Mesenchymal stem cell (in vitro differentiated cells and primary cell): Measurements from ENCODE around the gene ZNF799. TPM values are rescaled to one million over a fixed set of nuclear protein-coding genes. Genes with fewer than 3 reads are reported as not detected.

ENCODE experiments used
- DNase-seq: peaks from one replicate; pipeline ENCODE4 v3.0.0-alpha.2; 2013
- H2AFZ ChIP-seq: one replicate; pipeline ENCODE4 v1.6.1; 2013; ENCODE audit warnings: low read depth, mild to moderate bottlenecking, control low read depth, inconsistent platforms, low read length, moderate library complexity
- H2AK5ac ChIP-seq: 2 replicates; pipeline ENCODE4 v1.6.1; 2013; ENCODE audit warnings: low read length, moderate library complexity, mild to moderate bottlenecking, inconsistent platforms; ENCODE audit not compliant: severe bottlenecking
- H2BK120ac ChIP-seq: one replicate; pipeline ENCODE4 v1.6.1; 2013; ENCODE audit warnings: low read depth, mild to moderate bottlenecking, inconsistent platforms, low read length, moderate library complexity
- H2BK12ac ChIP-seq, 2 experiments: one replicate each; pipeline ENCODE4 v1.6.1; 2013; ENCODE audit warnings: inconsistent platforms in 2 of 2, low read length in 2 of 2, mild to moderate bottlenecking in 2 of 2, moderate library complexity in 2 of 2, control low read depth in 1 of 2
- H2BK15ac ChIP-seq: one replicate; pipeline ENCODE4 v1.6.1; 2013; ENCODE audit warnings: mild to moderate bottlenecking, low read depth, inconsistent platforms; ENCODE audit not compliant: poor library complexity, severe bottlenecking
- H2BK5ac ChIP-seq: 2 replicates; pipeline ENCODE4 v1.6.1; 2013; ENCODE audit warnings: low read depth, mild to moderate bottlenecking, low read length, control low read depth, inconsistent platforms; ENCODE audit not compliant: poor library complexity, severe bottlenecking
- H3K14ac ChIP-seq, 2 experiments: one replicate each; pipeline ENCODE4 v1.6.1; 2013; ENCODE audit warnings: inconsistent platforms in 2 of 2, low read length in 2 of 2, control low read depth in 1 of 2, mild to moderate bottlenecking in 1 of 2, moderate library complexity in 1 of 2
- H3K18ac ChIP-seq, 2 experiments: one replicate each; pipeline ENCODE4 v1.6.1; 2013; ENCODE audit warnings: inconsistent platforms in 2 of 2, low read length in 2 of 2, control low read depth in 1 of 2, low read depth in 1 of 2, mild to moderate bottlenecking in 1 of 2
- H3K23ac ChIP-seq, 2 experiments: one replicate each; pipeline ENCODE4 v1.6.1; 2013; ENCODE audit warnings: inconsistent platforms in 2 of 2, low read length in 2 of 2, mild to moderate bottlenecking in 2 of 2, moderate library complexity in 2 of 2, control low read depth in 1 of 2
- H3K27ac ChIP-seq: 2 replicates; pipeline ENCODE4 v1.5.1; 2013; ENCODE audit warnings: mild to moderate bottlenecking, moderate library complexity, low read length, control low read depth, inconsistent platforms; ENCODE audit not compliant: poor library complexity, severe bottlenecking
- H3K27me3 ChIP-seq, 2 experiments: 2 replicates each; pipeline versions ENCODE4 v1.6.1 to v1.7.0; 2013; ENCODE audit warnings: low read length in 2 of 2, mild to moderate bottlenecking in 2 of 2, moderate library complexity in 2 of 2, control low read depth in 1 of 2, inconsistent platforms in 1 of 2; ENCODE audit not compliant: control insufficient read depth in 1 of 2, insufficient read depth in 1 of 2
- H3K36me3 ChIP-seq, 2 experiments: 2 replicates each; pipeline versions ENCODE4 v1.6.1 to v1.7.0; 2013; ENCODE audit warnings: low read length in 2 of 2, control low read depth in 1 of 2, inconsistent platforms in 1 of 2, low read depth in 1 of 2, mild to moderate bottlenecking in 1 of 2; ENCODE audit not compliant: insufficient read depth in 2 of 2, control insufficient read depth in 1 of 2
- H3K4ac ChIP-seq, 2 experiments: one replicate each; pipeline ENCODE4 v1.6.1; 2013; ENCODE audit warnings: inconsistent platforms in 2 of 2, low read length in 2 of 2, mild to moderate bottlenecking in 2 of 2, moderate library complexity in 2 of 2, control low read depth in 1 of 2, low read depth in 1 of 2
- H3K4me1 ChIP-seq: 2 replicates; pipeline ENCODE4 v1.6.1; 2013; ENCODE audit warnings: low read depth, low read length, control low read depth; ENCODE audit not compliant: control insufficient read depth, insufficient read depth
- H3K4me2 ChIP-seq: 2 replicates; pipeline ENCODE4 v1.6.1; 2013; ENCODE audit warnings: low read length, mild to moderate bottlenecking, inconsistent platforms; ENCODE audit not compliant: poor library complexity, severe bottlenecking
- H3K4me3 ChIP-seq, 2 experiments: 2 replicates each; pipeline versions ENCODE4 v1.5.1 to v1.7.0; 2013; ENCODE audit warnings: low read length in 2 of 2, mild to moderate bottlenecking in 2 of 2, control low read depth in 1 of 2, low read depth in 1 of 2; ENCODE audit not compliant: insufficient read depth in 1 of 2
- H3K79me1 ChIP-seq: replicated peaks from 2 replicates; pipeline ENCODE4 v1.6.1; 2013; ENCODE audit warnings: mild to moderate bottlenecking, control low read depth, low read length, inconsistent platforms; ENCODE audit not compliant: poor library complexity, severe bottlenecking
- H3K9ac ChIP-seq: 2 replicates; pipeline ENCODE4 v1.7.0; 2013; ENCODE audit warnings: mild to moderate bottlenecking, low read length, moderate library complexity
- H3K9me3 ChIP-seq: 2 replicates; pipeline ENCODE4 v1.7.0; 2013; ENCODE audit warnings: mild to moderate bottlenecking, low read length; ENCODE audit not compliant: control insufficient read depth
- H4K8ac ChIP-seq: one replicate; pipeline ENCODE4 v1.6.1; 2013; ENCODE audit warnings: inconsistent platforms, mild to moderate bottlenecking, low read length, moderate library complexity
- H4K91ac ChIP-seq: one replicate; pipeline ENCODE4 v1.6.1; 2013; ENCODE audit warnings: mild to moderate bottlenecking, low read length, inconsistent platforms
- WGBS: methylation state at CpG from one replicate; pipeline ENCODE4 v1.1.7; 2013; ENCODE audit warnings: mixed read lengths; 5-methylcytosine and 5-hydroxymethylcytosine counted together
- polyA plus RNA-seq, 2 experiments: library from polyadenylated mRNA; stranded (reverse); fragments of 200-250 nt; gene quantifications; one replicate each; pipeline ENCODE4 v1.2.3, GENCODE V29; 2013

ZNF799 gene
- 0.97 TPM for polyA plus RNA-seq (2013, experiment 1 of 2)
- polyA plus RNA-seq (2013, experiment 2 of 2) = 0.89 TPM

- Histone ChIP-seq H2AFZ (peak within 1 kb of the TSS; percentile 83), H3K4me1 (no peaks in the 10 kb centered on the region), H3K27me3 (no peaks in the 10 kb centered on the region), H4K8ac (peak within 1 kb of the TSS; percentile 37), H4K91ac (no peak within 1 kb of the TSS), H3K9me3 (peaks cover 9% of the 10 kb centered on the region), H3K4me2 (peak within 1 kb of the TSS; percentile 86), H2BK15ac (no peak within 1 kb of the TSS), H3K23ac (peak within 1 kb of the TSS in 1 of 2 experiments; percentile 9), H3K18ac (peak within 1 kb of the TSS; percentile 17 to 44), H2AK5ac (no peak within 1 kb of the TSS), H3K27ac (peak within 1 kb of the TSS; percentile 88), H3K14ac (no peak within 1 kb of the TSS), H3K9ac (peak within 1 kb of the TSS; percentile 87), H3K4ac (no peak within 1 kb of the TSS), H2BK5ac (no peak within 1 kb of the TSS), H3K79me1 (peaks cover 2% of the 10 kb centered on the region), H2BK12ac (no peak within 1 kb of the TSS), H2BK120ac (no peak within 1 kb of the TSS), H3K4me3 (peak within 1 kb of the TSS; percentile 80 to 89), H3K36me3 (no peaks in the 10 kb centered on the region)
- WGBS = under 1% methylated on average over 61 of the region's 71 CpGs
- peak; percentile 96 for DNase-seq
Observed at GRCh38 chr19:12400633-12401502, at the start of gene ZNF799. Gene ZNF799, minus strand, starts transcription at chr19:12401271. Its CDS starts 201 bp downstream, at chr19:12401070.

DNA sequence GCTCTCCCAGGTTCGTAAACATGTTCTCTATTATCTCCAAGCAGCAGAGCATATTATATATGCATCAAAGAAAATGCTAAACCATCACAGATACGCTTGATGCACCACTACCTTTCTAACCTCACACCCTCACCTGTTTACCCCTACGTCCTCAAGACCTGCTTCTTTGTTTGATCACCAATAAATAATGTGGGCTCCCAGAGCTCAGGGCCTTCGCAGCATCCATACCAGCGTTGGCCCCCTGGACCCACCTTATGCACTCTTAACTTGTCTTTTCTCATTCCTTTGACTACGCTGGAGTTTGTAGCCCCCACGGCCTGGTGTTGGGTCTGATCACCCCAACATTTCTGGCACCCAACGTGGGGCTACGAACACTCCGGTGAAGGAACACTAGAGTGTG lies 49.8 kb upstream of the ZNF799 start:
- H3K9ac ChIP-seq = no peak overlapping the region
- H3K14ac ChIP-seq = no peak overlapping the region
- H3K4ac ChIP-seq = no peak overlapping the region
- 62% methylated on average over 10 of the region's 10 CpGs for WGBS
- no peak overlapping the region for H2AK5ac ChIP-seq
- DNase-seq = no peak
- no peak overlapping the region for H3K4me2 ChIP-seq
- H3K4me1 ChIP-seq = no peaks in the 10 kb centered on the region
- H3K36me3 ChIP-seq = no peaks in the 10 kb centered on the region
- H3K4me3 ChIP-seq = peak overlapping the region in 1 of 2 experiments; percentile 13
- no peak overlapping the region for H3K27ac ChIP-seq
- peaks cover 78% of the 10 kb centered on the region for H3K9me3 ChIP-seq
- H2BK12ac ChIP-seq = no peak overlapping the region
- no peak overlapping the region for H3K18ac ChIP-seq
- H4K8ac ChIP-seq = no peak overlapping the region
- H3K27me3 ChIP-seq = no peaks in the 10 kb centered on the region
- no peak overlapping the region for H4K91ac ChIP-seq
- H2BK15ac ChIP-seq = no peak overlapping the region
- H2AFZ ChIP-seq = no peak overlapping the region
- H3K79me1 ChIP-seq = no peaks in the 10 kb centered on the region
- H2BK5ac ChIP-seq = no peak overlapping the region
- H3K23ac ChIP-seq = no peak overlapping the region
- H2BK120ac ChIP-seq = no peak overlapping the region

DNA sequence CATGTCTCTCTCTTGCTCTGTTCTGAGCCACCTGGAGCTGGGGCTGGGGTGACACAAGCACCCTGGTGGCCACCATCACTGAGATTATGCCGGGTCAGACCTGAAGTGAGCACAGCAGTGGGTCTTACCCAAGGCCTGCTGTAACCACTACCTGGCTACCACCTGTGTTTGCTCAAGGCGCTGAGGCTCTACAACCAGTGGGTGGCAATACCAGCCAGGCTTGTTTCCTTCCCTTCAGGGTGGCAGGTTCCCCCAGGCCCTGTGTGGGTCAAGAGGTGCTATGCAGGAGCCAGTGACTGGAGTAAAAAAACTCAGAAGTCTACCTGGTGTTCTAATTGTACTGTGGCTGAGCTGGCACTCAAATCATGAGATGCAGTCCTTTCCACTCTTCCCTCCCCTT lies 47.7 kb upstream of the ZNF799 start:
- DNase-seq = no peak
- Histone ChIP-seq H3K36me3 (no peaks in the 10 kb centered on the region), H3K9me3 (peaks cover 68% of the 10 kb centered on the region), H4K91ac (no peak overlapping the region), H3K4ac (no peak overlapping the region), H2AFZ (no peak overlapping the region), H2BK5ac (no peak overlapping the region), H3K4me3 (peak overlapping the region in 1 of 2 experiments; percentile 37), H3K27ac (no peak overlapping the region), H3K79me1 (no peaks in the 10 kb centered on the region), H3K18ac (no peak overlapping the region), H2AK5ac (no peak overlapping the region), H2BK12ac (no peak overlapping the region), H2BK15ac (no peak overlapping the region), H3K14ac (no peak overlapping the region), H3K23ac (no peak overlapping the region), H2BK120ac (no peak overlapping the region), H3K9ac (no peak overlapping the region), H3K4me2 (no peak overlapping the region), H4K8ac (no peak overlapping the region), H3K4me1 (no peaks in the 10 kb centered on the region), H3K27me3 (no peaks in the 10 kb centered on the region)
- 44% methylated on average over 2 of the region's 2 CpGs for WGBS

DNA sequence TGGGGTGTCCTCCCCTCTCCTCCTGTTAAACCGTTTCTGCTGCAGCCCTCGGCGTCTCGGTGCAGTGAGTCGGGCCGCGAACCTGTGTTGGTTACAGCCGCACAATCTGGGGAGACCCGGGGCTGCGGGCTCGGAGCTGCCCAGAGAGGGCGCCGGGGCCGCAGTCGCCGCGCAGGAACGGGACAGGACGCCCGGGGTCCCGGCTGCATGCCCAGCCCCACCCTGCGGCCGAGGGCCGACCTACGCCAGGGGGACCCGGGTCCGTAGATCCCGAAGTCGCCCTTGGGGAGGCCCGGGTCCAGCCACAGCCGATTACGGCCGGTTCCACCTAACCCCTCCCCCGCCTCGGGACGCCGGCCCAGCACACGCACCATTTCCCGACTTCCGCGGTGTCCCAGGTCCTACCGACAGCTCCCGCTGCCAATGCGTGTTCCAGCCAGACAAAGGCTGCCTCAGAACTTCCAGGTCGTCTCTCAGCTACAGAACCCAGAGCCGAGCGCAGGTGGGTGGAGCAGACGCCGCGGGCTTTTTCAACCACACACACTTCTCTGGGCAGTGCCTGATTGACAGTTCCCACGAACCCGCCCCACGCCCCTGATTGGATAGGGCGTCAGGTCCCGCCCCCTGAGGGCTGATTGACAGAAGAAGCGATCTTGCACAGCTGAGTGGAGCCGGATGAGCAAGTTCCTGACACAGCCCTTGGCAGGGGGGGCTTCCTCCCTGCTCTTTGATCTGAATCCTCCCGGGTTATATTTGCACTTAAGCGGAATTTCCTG lies 39.7 kb upstream of the ZNF799 start, which contains the start of gene ZNF443:
Gene ZNF443 (minus strand): TSS at position 481 of the 776 bp plus-strand sequence. CDS start 107 bp downstream, at position 374.
- Histone ChIP-seq H3K23ac (no peak within 1 kb of the TSS), H3K4me1 (no peaks in the 10 kb centered on the region), H2BK12ac (no peak within 1 kb of the TSS), H3K4ac (no peak within 1 kb of the TSS), H3K4me3 (peak within 1 kb of the TSS; percentile 84 to 88), H3K36me3 (no peaks in the 10 kb centered on the region), H3K18ac (peak within 1 kb of the TSS in 1 of 2 experiments; percentile 13), H4K91ac (no peak within 1 kb of the TSS), H2AFZ (peak within 1 kb of the TSS; percentile 20), H2AK5ac (no peak within 1 kb of the TSS), H3K14ac (no peak within 1 kb of the TSS), H2BK5ac (peak within 1 kb of the TSS; percentile 87), H3K79me1 (no peaks in the 10 kb centered on the region), H3K4me2 (peak within 1 kb of the TSS; percentile 75), H3K9me3 (peaks cover 15% of the 10 kb centered on the region), H2BK120ac (no peak within 1 kb of the TSS), H4K8ac (peak within 1 kb of the TSS; percentile 28), H3K9ac (peak within 1 kb of the TSS; percentile 81), H3K27me3 (no peaks in the 10 kb centered on the region), H3K27ac (peak within 1 kb of the TSS; percentile 87), H2BK15ac (peak within 1 kb of the TSS; percentile 28)
- DNase-seq = peak; percentile 97
- WGBS = 1% methylated on average over 47 of the region's 59 CpGs
